ENCODE results near the gene DNAJC12.
A peak's percentile ranks its signal among the peaks of the same experiment; 100 is the strongest.
"Not testable (repeated sequence)": the region's sequence is repeated elsewhere in the genome, so short reads cannot be mapped to it uniquely, and the experiment has no call there.

The DNAJC12 gene

GRCh38 chr10:67764012-67764822 is 73.8 kb downstream of the DNAJC12 start:
- peak; percentile 53 for FAIRE-seq
- DNase-seq (ENCODE audit: low spot score), result peak; percentile 90

GRCh38 chr10:67763499-67764011 is 74.4 kb downstream of the DNAJC12 start:
- FAIRE-seq (no peak), DNase-seq (ENCODE audit: low spot score) (peak; percentile 90)

GRCh38 chr10:67762567-67762966 is 75.4 kb downstream of the DNAJC12 start:
- FAIRE-seq; DNase-seq (ENCODE audit: low spot score): not testable (repeated sequence)

- peak; percentile 23 for FAIRE-seq
- DNase-seq (ENCODE audit: low spot score), result no peak
These were observed 77.7 kb downstream of the DNAJC12 start for GRCh38 chr10:67760272-67760671.

All from urothelium cell line (cell line).